GM19238 (cell line): Measurements from ENCODE around the gene TSPAN1.

Experiments used
- DNase-seq: peaks from one replicate; pipeline ENCODE4 v3.0.0; 2011; ENCODE audit warnings: low spot score; ENCODE audit not compliant: insufficient read length

Gene TSPAN1

GRCh38 chr1:46159516-46159915 is 15.4 kb upstream of the TSPAN1 start:
- no peak for DNase-seq

DNA sequence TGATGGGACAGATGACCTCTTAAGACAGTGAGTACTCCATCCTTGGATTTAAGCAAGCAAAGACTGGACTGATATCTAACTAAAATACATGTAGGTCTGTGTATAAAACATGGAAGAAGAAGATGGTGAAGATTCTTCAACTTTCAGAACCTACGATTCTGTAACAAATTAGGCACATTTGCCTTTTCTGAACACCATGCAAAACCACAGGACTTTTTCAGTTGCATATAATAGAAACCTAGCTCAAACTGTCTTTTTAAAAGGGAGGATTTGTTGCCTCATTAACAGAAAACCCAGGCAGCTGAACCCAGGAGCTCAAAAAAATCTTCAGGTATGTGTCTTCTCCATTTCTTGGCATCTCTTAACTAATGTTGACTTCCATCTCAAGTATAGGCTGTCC is 14.7 kb upstream of the TSPAN1 start:
- no peak for DNase-seq

- DNase-seq = peak; percentile 46
Measured at GRCh38 chr1:46166521-46167462, 8.1 kb upstream of the TSPAN1 start.

- no peak for DNase-seq
Measured at GRCh38 chr1:46168477-46168876, 6.4 kb upstream of the TSPAN1 start.

DNA sequence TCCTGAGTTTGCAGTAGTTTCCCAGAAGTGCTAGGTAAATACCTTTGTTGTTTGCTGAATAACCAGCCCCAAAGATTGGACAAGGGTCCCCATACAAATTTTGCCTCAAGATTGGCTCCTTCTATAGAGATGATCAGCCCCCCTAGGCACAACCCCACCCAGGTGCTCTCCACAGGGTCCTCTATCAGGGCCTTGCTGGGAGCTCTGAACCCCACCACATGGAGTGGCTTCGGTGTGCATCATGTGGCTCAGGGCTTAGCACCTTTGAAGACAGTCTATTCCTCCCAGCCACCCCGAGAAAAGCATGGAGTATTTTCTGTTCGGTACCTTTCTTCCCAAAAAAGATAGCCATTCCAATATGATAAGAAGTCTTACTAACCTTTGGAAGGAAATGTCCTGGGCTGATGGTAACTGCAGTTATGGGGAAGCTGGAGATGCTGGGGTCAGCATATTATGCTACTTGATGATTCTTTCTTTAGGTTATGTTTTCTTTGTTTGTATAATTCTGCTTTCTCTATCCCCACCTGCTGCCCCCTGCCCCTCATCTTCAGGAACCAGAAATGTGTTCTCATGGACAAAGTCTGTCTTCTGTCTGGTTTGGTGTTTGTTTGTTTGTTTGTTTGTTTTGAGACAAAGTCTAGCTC is 5.0 kb upstream of the TSPAN1 start:
- DNase-seq = no peak

- no peak for DNase-seq
Measured at GRCh38 chr1:46171351-46171750, 3.5 kb upstream of the TSPAN1 start.

DNA sequence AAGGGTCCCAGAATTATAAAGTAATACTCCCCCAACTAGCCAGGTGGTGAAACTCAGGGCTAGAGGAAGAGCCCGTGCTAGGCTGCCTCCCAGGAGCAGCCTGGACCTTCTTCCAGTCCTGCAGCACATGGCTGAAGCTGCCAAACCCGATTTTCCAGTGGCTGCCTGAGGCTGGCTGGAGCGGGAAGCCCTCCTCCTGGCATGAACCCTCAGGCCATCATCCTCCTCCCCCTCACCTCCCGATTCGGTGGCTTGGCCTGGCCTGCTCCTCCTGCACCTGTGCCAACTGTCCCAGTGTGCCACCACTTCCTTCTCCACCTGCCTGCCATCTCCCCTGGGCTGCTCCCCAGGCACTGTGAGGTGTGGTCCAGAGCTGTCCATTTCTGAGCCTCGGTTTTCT is 3.0 kb upstream of the TSPAN1 start:
- no peak for DNase-seq

- DNase-seq = no peak
Measured at GRCh38 chr1:46172321-46172720, 2.6 kb upstream of the TSPAN1 start.

DNA sequence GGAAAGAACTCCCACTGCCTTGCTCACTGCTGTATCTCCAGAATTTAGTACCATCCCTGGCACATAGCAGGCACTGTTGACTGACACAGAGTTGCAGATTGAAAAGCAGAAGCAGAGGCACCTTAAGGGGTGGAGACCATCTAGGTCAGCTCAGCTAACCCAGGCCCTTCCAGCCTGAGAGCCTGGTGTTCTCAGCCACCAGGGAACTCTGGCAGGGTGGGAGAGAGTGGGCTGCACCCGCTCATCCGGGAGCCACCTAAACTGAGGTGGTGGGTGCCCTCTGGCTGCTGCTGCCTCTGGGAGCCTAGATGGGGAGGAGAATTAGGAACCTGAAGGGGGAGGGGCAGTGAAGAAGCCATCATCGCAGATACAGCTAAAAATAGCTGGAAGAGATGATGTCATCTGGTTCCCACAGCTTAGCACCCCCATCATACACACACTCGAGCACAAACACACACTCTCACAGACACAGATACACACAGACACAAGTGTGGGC is 1.5 kb upstream of the TSPAN1 start:
- no peak for DNase-seq

- no peak for DNase-seq
Measured at GRCh38 chr1:46175243-46175642, 356 bp downstream of the TSPAN1 start.

DNA sequence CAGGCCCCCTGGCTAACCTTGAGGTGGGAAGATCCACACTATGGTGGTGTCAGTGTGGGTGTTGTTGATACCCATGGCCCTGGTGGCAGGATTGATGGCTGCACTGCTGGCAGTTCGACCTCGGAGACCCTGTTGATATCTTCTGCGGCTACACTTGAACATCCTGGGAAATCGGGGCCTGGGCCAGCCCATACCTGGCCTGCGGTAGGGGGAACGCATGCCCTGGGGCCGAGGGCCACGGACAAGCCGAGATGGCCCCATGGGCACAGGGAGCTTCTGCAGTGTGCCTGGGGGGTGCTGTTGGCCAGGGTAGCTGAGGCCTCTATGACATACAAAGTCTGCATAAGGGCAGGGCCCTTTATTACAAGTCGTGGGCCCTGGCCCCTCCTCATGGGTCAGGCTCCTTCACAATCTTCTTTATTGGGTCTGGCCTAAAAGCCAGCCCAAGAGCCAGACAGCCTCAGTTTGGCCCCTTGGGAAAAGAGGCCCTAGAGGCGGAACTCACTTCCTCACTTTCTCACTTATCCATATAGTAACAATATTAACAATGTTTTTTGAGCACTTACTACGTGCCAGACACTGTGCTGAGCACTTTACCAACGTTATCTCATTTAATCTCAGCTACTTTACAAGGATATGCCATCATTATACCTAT is 1.5 kb downstream of the TSPAN1 start, which contains the start of gene P3R3URF:
P3R3URF (minus strand) TSS at position 278 of the 655 bp plus-strand sequence; CDS start at position 261, 17 bp downstream.
- DNase-seq = no peak

DNA sequence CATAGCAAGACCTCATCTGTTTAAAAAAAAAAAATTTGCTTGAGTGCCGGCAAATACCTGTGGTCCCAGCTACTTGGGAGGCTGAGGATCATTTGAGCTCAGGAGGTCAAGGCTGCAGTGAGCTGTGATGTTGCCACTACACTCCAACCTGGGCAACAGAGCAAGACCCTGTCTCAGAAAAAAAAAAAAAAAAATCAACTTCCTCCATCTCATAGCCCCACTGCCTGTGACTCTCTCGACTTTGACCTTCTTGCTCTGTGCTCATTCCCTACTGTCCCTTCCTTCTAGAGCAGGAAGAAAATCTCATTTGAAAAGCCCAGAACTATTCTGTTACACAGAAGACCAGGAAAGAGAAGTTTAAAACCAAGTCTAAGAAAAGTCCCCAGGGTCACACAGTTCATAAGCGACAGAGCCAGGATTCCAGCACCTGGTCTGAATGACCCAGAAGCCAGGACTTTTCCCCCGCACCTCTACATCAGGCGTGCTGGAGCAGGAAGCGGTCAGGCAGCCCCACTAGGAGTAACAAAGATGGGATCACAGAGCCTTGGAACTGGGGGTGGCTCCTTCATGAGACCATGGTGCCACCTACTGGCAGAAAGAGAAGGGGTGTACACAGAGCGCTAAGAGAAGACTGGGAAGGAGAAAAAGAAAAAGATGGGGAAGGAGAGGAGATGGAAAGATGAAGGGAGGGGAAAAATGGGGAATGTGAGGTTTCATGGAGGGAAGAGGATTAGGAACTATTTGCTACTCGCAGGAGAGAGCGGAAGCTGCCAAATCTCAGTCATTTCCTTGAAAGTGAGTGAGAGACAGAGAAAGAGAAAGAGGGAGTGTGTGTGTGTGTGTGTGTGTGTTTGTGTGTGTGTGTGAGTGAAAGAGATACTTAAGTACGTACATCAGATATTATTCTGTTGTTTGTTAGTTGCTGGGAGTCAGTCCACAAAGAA is 4.5 kb downstream of the TSPAN1 start:
- DNase-seq = peak; percentile 70

DNA sequence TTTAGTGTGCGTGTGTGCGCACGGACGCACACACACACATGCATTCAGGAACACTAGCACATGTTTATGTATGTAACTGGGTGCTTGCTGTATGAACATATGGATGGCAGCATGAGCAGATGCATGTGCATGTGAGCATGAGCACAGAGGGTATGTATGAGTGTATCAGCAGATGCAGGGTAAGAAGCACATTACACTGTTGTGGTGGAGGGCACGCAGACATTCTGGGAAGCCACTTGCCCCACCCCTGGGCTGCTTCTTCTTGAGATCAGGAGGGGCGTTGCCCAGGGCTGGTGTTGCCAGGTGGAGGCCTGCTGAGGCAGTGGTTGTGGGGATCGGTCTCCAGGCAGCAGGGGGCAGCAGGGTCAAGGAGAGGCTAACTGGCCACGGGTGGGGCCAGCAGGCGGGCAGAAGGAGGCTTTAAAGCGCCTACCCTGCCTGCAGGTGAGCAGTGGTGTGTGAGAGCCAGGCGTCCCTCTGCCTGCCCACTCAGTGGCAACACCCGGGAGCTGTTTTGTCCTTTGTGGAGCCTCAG is 5.3 kb downstream of the TSPAN1 start:
- DNase-seq = no peak

GRCh38 chr1:46181343-46182260 is 6.7 kb downstream of the TSPAN1 start:
- DNase-seq = no peak

DNA sequence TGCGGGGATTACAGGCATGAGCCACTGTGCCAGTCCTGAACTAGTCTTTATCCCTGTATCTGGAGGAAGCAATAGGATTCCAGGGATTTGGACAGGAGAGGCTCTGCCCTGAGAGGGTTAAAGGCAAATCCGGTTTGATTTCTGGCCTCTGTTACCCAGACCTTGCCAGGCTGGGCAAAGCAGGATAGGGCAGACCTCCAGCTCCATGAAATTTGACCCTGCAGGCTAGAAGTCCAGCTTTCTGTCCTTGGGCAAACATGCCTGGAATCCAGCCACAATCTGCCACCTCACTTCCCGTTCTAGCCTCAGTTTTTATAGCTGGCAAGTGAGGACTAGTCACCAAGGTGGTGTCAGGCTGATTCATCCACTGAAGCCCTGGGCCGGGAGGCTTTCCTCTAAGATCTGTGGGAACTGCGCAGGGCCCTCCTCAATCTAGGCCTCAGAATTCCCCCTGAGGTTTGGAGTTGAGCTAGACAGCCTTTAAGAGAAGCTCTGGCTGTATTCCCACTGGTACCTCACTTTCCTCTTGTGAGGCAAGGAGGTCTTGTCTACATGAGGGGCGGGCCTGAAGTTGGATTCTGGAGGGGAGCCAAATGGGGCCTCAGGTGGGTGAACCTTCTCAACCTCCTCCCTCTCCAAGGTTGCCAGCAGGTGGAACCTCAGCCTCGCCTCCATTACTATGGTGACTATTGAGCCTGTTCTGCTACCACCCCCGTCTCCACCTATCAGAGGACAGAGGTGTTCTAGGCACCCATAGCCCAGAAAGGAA is 8.4 kb downstream of the TSPAN1 start:
- no peak for DNase-seq

- no peak for DNase-seq
Measured at GRCh38 chr1:46183926-46184557, 9.2 kb downstream of the TSPAN1 start.

- no peak for DNase-seq
Measured at GRCh38 chr1:46184920-46185658, 10.2 kb downstream of the TSPAN1 start.
